Measurements from ENCODE around the gene GPSM3.
"Not testable (repeated sequence)": the region's sequence is repeated elsewhere in the genome, so short reads cannot be mapped to it uniquely, and the experiment has no call there.

DNA sequence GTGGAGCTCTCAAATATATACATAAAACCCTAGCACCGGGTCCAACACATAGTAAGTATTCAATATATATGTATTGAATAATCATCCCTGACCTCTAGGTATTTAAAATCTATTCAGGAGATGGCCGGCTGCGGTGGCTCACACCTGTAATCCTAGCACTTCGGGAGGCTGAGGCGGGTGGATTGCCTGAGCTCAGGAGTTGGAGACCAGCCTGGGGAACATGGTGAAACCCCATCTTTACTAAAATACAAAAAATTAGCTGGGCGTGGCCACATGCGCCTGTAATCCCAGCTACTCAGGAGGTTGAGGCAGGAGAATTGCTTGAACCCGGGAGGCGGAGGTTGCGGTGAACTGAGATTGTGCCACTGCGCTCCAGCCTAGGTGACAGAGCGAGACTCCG is 653 bp upstream of the GPSM3 start:
- TF ChIP-seq CTCF (IDR thresholded peaks at IDR 0.05; ENCODE audit: extremely low read depth in 1 of 2, insufficient read depth in 1 of 2, low read depth in 1 of 2, low read length in 2 of 2); POLR2AphosphoS5 (IDR thresholded peaks at IDR 0.05; ENCODE audit: insufficient read depth, low read depth, low read length); MAX (IDR thresholded peaks at IDR 0.05; ENCODE audit: insufficient read depth, insufficient read length); POLR2A (IDR thresholded peaks at IDR 0.05; ENCODE audit: low read depth, low read length); EZH2 (IDR thresholded peaks at IDR 0.05; ENCODE audit: borderline replicate concordance, low read depth, low read length, severe bottlenecking); FOS (IDR thresholded peaks at IDR 0.05; ENCODE audit: borderline replicate concordance, insufficient read depth, low read length); JUN (IDR thresholded peaks at IDR 0.05; ENCODE audit: borderline replicate concordance, insufficient read depth, insufficient read length, low read depth); MYC (IDR thresholded peaks at IDR 0.05; ENCODE audit: low read depth, low read length): not testable (repeated sequence)
